ENCODE data around the gene RNF146.
"Not testable (repeated sequence)": the region's sequence is repeated elsewhere in the genome, so short reads cannot be mapped to it uniquely, and the experiment has no call there.

The RNF146 gene

GRCh38 chr6:127266178-127266891, at the start of gene RNF146:
Gene RNF146, plus strand, starts transcription at chr6:127266864. Its CDS starts 13,475 bp downstream, at chr6:127280339.
- peak; percentile 83 for ATAC-seq
- peak; percentile 80 for DNase-seq

- DNase-seq: no peak
- no peak for ATAC-seq
Observed at GRCh38 chr6:127219869-127220268, 46.8 kb upstream of the RNF146 start.

GRCh38 chr6:127221201-127221600, 45.5 kb upstream of the RNF146 start:
- no peak for DNase-seq
- no peak for ATAC-seq

- no peak for DNase-seq
- no peak for ATAC-seq
Observed at GRCh38 chr6:127222418-127222817, 44.2 kb upstream of the RNF146 start.

GRCh38 chr6:127225497-127225896, 41.2 kb upstream of the RNF146 start:
- DNase-seq (no peak), ATAC-seq (no peak)

- not testable (repeated sequence) for ATAC-seq, DNase-seq
Observed at GRCh38 chr6:127233819-127234218, 32.8 kb upstream of the RNF146 start.

- ATAC-seq (no peak), DNase-seq (no peak)
Observed at GRCh38 chr6:127243501-127243900, 23.2 kb upstream of the RNF146 start.

- DNase-seq: no peak
- ATAC-seq: no peak
Observed at GRCh38 chr6:127247114-127248096, 19.3 kb upstream of the RNF146 start.

- ATAC-seq (no peak), DNase-seq (no peak)
Observed at GRCh38 chr6:127249621-127250020, 17.0 kb upstream of the RNF146 start.

- DNase-seq (no peak), ATAC-seq (no peak)
Observed at GRCh38 chr6:127255286-127255685, 11.4 kb upstream of the RNF146 start.

- ATAC-seq: no peak
Observed at GRCh38 chr6:127262896-127263295, 3.8 kb upstream of the RNF146 start.

GRCh38 chr6:127263481-127263880, 3.2 kb upstream of the RNF146 start:
- DNase-seq (no peak), ATAC-seq (no peak)

More at GRCh38 chr6:127262896-127263295, 3.8 kb upstream of the RNF146 start:
- no peak for DNase-seq

- DNase-seq: peak; percentile 68
- ATAC-seq: peak; percentile 78
Observed at GRCh38 chr6:127266892-127267645, 405 bp downstream of the RNF146 start.

GRCh38 chr6:127267646-127268625, 1.3 kb downstream of the RNF146 start:
- ATAC-seq (no peak), DNase-seq (no peak)

- no peak for DNase-seq
- ATAC-seq: no peak
Observed at GRCh38 chr6:127272576-127272975, 5.9 kb downstream of the RNF146 start.

GRCh38 chr6:127273499-127273898, 6.8 kb downstream of the RNF146 start:
- ATAC-seq (no peak), DNase-seq (no peak)

- ATAC-seq (no peak), DNase-seq (no peak)
Observed at GRCh38 chr6:127276331-127276730, 9.7 kb downstream of the RNF146 start.

- DNase-seq: no peak
- no peak for ATAC-seq
Observed at GRCh38 chr6:127277878-127278843, 11.5 kb downstream of the RNF146 start.

- DNase-seq (no peak), ATAC-seq (no peak)
Observed at GRCh38 chr6:127279815-127280214, 13.2 kb downstream of the RNF146 start.

GRCh38 chr6:127282184-127282583, 15.5 kb downstream of the RNF146 start:
- no peak for ATAC-seq
- DNase-seq: no peak

Data from stimulated activated naive CD8-positive, alpha-beta T cell treated with anti-CD3 and anti-CD28 coated beads, Interleukin-15, Interleukin-2, amounts not matched to agents 100 U/mL and 50 U/mL, for 24 hours (primary cell).